Testis (tissue), 2 donors: Measurements from ENCODE around the gene CHAC2.

Experiments
- CTCF ChIP-seq, 3 experiments: fragments of 450-650 bp in 2 of 3; fragments of 200-600 bp in 1 of 3; sonication (generic) in 1 of 3; IDR thresholded peaks; one replicate each; pipeline ENCODE4 v1.5.1; 2016 to 2019; ENCODE audit warnings: antibody characterized with exemption in 3 of 3, mild to moderate bottlenecking in 2 of 3, moderate library complexity in 1 of 3
- POLR2A ChIP-seq: fragments of 450-650 bp; IDR thresholded peaks from one replicate; pipeline ENCODE4 v1.6.1; 2017; ENCODE audit warnings: antibody characterized with exemption, mild to moderate bottlenecking, moderate library complexity

DNA sequence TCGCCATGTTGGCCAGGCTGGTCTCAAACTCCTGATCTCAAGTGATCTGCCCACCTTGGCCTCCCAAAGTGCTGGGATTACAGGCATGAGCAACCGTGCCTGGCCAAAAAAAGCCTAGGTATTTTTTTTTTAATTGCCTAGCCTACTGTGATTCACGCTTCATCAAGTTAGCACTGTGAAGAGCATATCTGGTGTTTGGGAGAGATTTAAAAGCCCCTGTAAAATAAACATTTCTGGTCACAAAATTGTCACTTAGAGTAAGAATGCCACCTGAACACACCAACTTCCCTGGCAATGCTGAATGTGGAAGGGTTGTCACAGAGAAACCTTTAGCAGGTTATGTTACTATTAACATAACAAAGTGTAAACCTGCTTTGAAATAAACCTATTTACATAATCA, 39.7 kb upstream of the CHAC2 start:
- TF ChIP-seq CTCF (IDR thresholded peaks at IDR 0.05) (no peak), POLR2A (no peak)
